ENCODE measurements around the gene SUGCT. TPM values are rescaled to one million over a fixed set of nuclear protein-coding genes. Genes with fewer than 3 reads are reported as not detected.
A peak's percentile ranks its signal among the peaks of the same experiment; 100 is the strongest.

The SUGCT gene
- polyA plus RNA-seq, 1 of the 3 experiments (the other 2 are of a cell fraction), result 53.7 TPM

- Histone ChIP-seq H3K9ac (peak overlapping the region; percentile 51), H3K4me1 (ENCODE audit: control insufficient read depth in 1 of 2, insufficient read depth in 2 of 2, low read depth in 1 of 2, low read length in 1 of 2) (peaks cover 0 to 18% of the 10 kb centered on the region in 2 experiments), H3K4me3 (ENCODE audit: low read depth in 2 of 2, low read length in 1 of 2) (no peak overlapping the region), H3K27ac (ENCODE audit: low read depth in 2 of 2, low read length in 1 of 2) (peak overlapping the region; percentile 90 to 94), H3K9me2 (no peaks in the 10 kb centered on the region), H3K36me3 (replicated peaks in 1 of 2; ENCODE audit: control insufficient read depth in 1 of 2, insufficient read depth in 2 of 2, low read length in 1 of 2) (peaks cover 0 to 8% of the 10 kb centered on the region in 2 experiments), H2AFZ (ENCODE audit: low read depth) (no peak overlapping the region; the same call in 1 of the 2 replicates), H3K4me2 (peak overlapping the region; percentile 4; the same call in 1 of the 2 replicates), H3K9me3 (peaks cover 15% of the 10 kb centered on the region; the same call in 1 of the 2 replicates), H3K27me3 (ENCODE audit: insufficient read depth) (no peaks in the 10 kb centered on the region), H4K20me1 (ENCODE audit: insufficient read depth) (no peaks in the 10 kb centered on the region), H3K79me2 (ENCODE audit: insufficient read depth) (no peaks in the 10 kb centered on the region), H3F3A (replicated peaks; ENCODE audit: insufficient read depth) (peaks cover 22% of the 10 kb centered on the region)
- POLR2A ChIA-PET, result no interaction called here
- WGBS (ENCODE audit: low lambda C conversion rate), result 5% methylated on average over 1 of the region's 1 CpG
- CTCF ChIA-PET, result no interaction called here
- no peak for DNase-seq
- TF ChIP-seq MXI1 (IDR thresholded peaks at IDR 0.05; ENCODE audit: low read depth, low read length) (no peak), EZH2phosphoT487 (IDR thresholded peaks at IDR 0.05; ENCODE audit: borderline replicate concordance, low read depth) (no peak), ZBTB33 (IDR thresholded peaks at IDR 0.05; ENCODE audit: borderline replicate concordance, low read depth) (peak; percentile 86), TEAD4 (IDR thresholded peaks at IDR 0.05; ENCODE audit: borderline replicate concordance, insufficient read depth) (peak; percentile 99), TCF12 (IDR thresholded peaks at IDR 0.05) (peak; percentile 99), JUND (IDR thresholded peaks at IDR 0.05) (peak; percentile 98), GABPA (IDR thresholded peaks at IDR 0.05; ENCODE audit: low read depth) (peak; percentile 12; the same call in 1 of the 2 replicates), GATA2 (CRISPR knock-in tag; IDR thresholded peaks at IDR 0.05) (no peak), REST (IDR thresholded peaks at IDR 0.05; ENCODE audit: low read depth, low read length) (0 out of 2 replicates have a peak, but pooled peaks have one; percentile 51), YY1 (IDR thresholded peaks at IDR 0.05; ENCODE audit: low read depth) (peak; percentile 65; the same call in 1 of the 2 replicates), POLR2AphosphoS5 (IDR thresholded peaks at IDR 0.05; ENCODE audit: low read depth, low read length) (peak; percentile 95; the same call in 1 of the 2 replicates), MAX (IDR thresholded peaks at IDR 0.05; ENCODE audit: low read depth) (peak; percentile 84), ELF1 (IDR thresholded peaks at IDR 0.05) (peak; percentile 28; the same call in 1 of the 2 replicates), CHD2 (IDR thresholded peaks at IDR 0.05; ENCODE audit: low read length, partially characterized antibody) (no peak), RAD21 (IDR thresholded peaks at IDR 0.05; ENCODE audit: low read length) (no peak), RCOR1 (IDR thresholded peaks at IDR 0.05; ENCODE audit: low read length) (no peak), SMC3 (IDR thresholded peaks at IDR 0.05; ENCODE audit: low read depth, low read length) (no peak), NFIC (IDR thresholded peaks at IDR 0.05; ENCODE audit: borderline replicate concordance) (peak; percentile 92), USF2 (IDR thresholded peaks at IDR 0.05; ENCODE audit: borderline replicate concordance, low read depth, low read length) (no peak), TAF1 (IDR thresholded peaks at IDR 0.05; ENCODE audit: borderline replicate concordance, low read depth, low read length) (peak; percentile 18; the same call in 1 of the 2 replicates), EP300 (IDR thresholded peaks at IDR 0.05; ENCODE audit: borderline replicate concordance in 1 of 2, low read depth in 1 of 2, low read length in 1 of 2) (peak; percentile 71 to 99), USF1 (IDR thresholded peaks at IDR 0.05; ENCODE audit: borderline replicate concordance, low read depth) (0 out of 2 replicates have a peak, but pooled peaks have one; percentile 15), FOSL2 (IDR thresholded peaks at IDR 0.05; ENCODE audit: borderline replicate concordance, low read depth) (peak; percentile 98), RFX5 (IDR thresholded peaks at IDR 0.05; ENCODE audit: low read length) (no peak), IRF3 (IDR thresholded peaks at IDR 0.05; ENCODE audit: low read depth, low read length) (no peak)
These were observed 302.7 kb downstream of the SUGCT start for GRCh38 chr7:40437498-40437897.

Measured in SK-N-SH (cell line).